GM23338 (cell line): Measurements from ENCODE around the gene LIX1.

Experiments used
- CREB1 ChIP-seq: fragments of 250-450 bp; sonication (Bioruptor Pico); IDR thresholded peaks from 2 replicates; pipeline ENCODE4 v1.5.0; 2020; ENCODE audit warnings: low read depth, mild to moderate bottlenecking, moderate library complexity
- EZH2 ChIP-seq: fragments of 200-600 bp; sonication (generic); IDR thresholded peaks from one replicate; pipeline ENCODE4 v1.8.0; 2017; ENCODE audit warnings: antibody characterized with exemption, mild to moderate bottlenecking, low read depth; ENCODE audit not compliant: unreplicated experiment
- EZH2phosphoT487 ChIP-seq: fragments of 200-600 bp; sonication (generic); IDR thresholded peaks from one replicate; pipeline ENCODE4 v1.8.1; 2018; ENCODE audit warnings: antibody characterized with exemption; ENCODE audit not compliant: unreplicated experiment
- JUNB ChIP-seq: IDR thresholded peaks from one replicate; pipeline ENCODE4 v1.6.1; 2016; ENCODE audit warnings: antibody characterized with exemption; ENCODE audit not compliant: unreplicated experiment
- POLR2AphosphoS5 ChIP-seq: IDR thresholded peaks from 2 replicates; pipeline ENCODE4 v1.6.1; 2016; ENCODE audit warnings: antibody characterized with exemption, low read depth
- ZNF331 ChIP-seq: fragments of 250-450 bp; sonication (Bioruptor Pico); IDR thresholded peaks from 2 replicates; pipeline ENCODE4 v1.5.0; 2020; ENCODE audit warnings: low read depth, mild to moderate bottlenecking, moderate library complexity
- TF ChIP-seq, protein P1 (sequence below): IDR thresholded peaks from one replicate; pipeline ENCODE4 v1.6.1; 2018; ENCODE audit warnings: antibody characterized with exemption; ENCODE audit not compliant: unreplicated experiment
- TF ChIP-seq, protein P2 (sequence below), 2 experiments: fragments of 200-600 bp in 1 of 2; sonication (generic) in 1 of 2; conservative IDR thresholded peaks; 2 replicates each; pipeline versions ENCODE4 v1.5.1 to v1.6.1; 2016 to 2017; ENCODE audit warnings: antibody characterized with exemption in 2 of 2, low read depth in 2 of 2, mild to moderate bottlenecking in 2 of 2, moderate library complexity in 1 of 2
- TF ChIP-seq, protein P3 (sequence below): fragments of 250-450 bp; sonication (Bioruptor Pico); IDR thresholded peaks from 2 replicates; pipeline ENCODE4 v1.5.0; 2020; ENCODE audit warnings: mild to moderate bottlenecking, moderate library complexity
- TF ChIP-seq, protein P4 (sequence below): IDR thresholded peaks from 2 replicates; pipeline ENCODE4 v1.6.1; 2016; ENCODE audit warnings: antibody characterized with exemption

DNA sequence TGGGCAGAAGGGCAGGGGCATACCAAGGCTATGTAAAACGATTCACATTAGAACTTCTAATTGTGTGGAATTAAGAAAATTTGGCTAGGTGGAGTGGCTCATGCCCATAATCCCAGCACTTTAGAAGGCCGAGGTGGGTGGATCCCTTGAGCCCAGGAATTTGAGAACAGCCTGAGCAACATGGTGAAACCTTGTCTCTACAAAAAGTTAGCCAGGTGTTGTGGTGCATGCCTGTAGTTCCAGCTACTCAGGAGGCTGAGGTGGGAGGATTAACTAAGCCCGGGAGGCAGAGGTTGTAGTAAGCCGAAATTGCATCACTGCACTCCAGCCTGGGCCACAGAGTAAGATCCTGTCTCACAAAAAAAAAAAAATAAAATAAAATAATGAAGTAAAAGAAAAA lies 65.2 kb downstream of the LIX1 start:
- TF ChIP-seq, protein P1, sequence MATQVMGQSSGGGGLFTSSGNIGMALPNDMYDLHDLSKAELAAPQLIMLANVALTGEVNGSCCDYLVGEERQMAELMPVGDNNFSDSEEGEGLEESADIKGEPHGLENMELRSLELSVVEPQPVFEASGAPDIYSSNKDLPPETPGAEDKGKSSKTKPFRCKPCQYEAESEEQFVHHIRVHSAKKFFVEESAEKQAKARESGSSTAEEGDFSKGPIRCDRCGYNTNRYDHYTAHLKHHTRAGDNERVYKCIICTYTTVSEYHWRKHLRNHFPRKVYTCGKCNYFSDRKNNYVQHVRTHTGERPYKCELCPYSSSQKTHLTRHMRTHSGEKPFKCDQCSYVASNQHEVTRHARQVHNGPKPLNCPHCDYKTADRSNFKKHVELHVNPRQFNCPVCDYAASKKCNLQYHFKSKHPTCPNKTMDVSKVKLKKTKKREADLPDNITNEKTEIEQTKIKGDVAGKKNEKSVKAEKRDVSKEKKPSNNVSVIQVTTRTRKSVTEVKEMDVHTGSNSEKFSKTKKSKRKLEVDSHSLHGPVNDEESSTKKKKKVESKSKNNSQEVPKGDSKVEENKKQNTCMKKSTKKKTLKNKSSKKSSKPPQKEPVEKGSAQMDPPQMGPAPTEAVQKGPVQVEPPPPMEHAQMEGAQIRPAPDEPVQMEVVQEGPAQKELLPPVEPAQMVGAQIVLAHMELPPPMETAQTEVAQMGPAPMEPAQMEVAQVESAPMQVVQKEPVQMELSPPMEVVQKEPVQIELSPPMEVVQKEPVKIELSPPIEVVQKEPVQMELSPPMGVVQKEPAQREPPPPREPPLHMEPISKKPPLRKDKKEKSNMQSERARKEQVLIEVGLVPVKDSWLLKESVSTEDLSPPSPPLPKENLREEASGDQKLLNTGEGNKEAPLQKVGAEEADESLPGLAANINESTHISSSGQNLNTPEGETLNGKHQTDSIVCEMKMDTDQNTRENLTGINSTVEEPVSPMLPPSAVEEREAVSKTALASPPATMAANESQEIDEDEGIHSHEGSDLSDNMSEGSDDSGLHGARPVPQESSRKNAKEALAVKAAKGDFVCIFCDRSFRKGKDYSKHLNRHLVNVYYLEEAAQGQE, result no peak
- TF ChIP-seq, protein P2, sequence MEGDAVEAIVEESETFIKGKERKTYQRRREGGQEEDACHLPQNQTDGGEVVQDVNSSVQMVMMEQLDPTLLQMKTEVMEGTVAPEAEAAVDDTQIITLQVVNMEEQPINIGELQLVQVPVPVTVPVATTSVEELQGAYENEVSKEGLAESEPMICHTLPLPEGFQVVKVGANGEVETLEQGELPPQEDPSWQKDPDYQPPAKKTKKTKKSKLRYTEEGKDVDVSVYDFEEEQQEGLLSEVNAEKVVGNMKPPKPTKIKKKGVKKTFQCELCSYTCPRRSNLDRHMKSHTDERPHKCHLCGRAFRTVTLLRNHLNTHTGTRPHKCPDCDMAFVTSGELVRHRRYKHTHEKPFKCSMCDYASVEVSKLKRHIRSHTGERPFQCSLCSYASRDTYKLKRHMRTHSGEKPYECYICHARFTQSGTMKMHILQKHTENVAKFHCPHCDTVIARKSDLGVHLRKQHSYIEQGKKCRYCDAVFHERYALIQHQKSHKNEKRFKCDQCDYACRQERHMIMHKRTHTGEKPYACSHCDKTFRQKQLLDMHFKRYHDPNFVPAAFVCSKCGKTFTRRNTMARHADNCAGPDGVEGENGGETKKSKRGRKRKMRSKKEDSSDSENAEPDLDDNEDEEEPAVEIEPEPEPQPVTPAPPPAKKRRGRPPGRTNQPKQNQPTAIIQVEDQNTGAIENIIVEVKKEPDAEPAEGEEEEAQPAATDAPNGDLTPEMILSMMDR (conservative IDR thresholded peaks at IDR 0.05; ENCODE audit: low read depth in 2 of 2), result no peak
- TF ChIP-seq, protein P3, sequence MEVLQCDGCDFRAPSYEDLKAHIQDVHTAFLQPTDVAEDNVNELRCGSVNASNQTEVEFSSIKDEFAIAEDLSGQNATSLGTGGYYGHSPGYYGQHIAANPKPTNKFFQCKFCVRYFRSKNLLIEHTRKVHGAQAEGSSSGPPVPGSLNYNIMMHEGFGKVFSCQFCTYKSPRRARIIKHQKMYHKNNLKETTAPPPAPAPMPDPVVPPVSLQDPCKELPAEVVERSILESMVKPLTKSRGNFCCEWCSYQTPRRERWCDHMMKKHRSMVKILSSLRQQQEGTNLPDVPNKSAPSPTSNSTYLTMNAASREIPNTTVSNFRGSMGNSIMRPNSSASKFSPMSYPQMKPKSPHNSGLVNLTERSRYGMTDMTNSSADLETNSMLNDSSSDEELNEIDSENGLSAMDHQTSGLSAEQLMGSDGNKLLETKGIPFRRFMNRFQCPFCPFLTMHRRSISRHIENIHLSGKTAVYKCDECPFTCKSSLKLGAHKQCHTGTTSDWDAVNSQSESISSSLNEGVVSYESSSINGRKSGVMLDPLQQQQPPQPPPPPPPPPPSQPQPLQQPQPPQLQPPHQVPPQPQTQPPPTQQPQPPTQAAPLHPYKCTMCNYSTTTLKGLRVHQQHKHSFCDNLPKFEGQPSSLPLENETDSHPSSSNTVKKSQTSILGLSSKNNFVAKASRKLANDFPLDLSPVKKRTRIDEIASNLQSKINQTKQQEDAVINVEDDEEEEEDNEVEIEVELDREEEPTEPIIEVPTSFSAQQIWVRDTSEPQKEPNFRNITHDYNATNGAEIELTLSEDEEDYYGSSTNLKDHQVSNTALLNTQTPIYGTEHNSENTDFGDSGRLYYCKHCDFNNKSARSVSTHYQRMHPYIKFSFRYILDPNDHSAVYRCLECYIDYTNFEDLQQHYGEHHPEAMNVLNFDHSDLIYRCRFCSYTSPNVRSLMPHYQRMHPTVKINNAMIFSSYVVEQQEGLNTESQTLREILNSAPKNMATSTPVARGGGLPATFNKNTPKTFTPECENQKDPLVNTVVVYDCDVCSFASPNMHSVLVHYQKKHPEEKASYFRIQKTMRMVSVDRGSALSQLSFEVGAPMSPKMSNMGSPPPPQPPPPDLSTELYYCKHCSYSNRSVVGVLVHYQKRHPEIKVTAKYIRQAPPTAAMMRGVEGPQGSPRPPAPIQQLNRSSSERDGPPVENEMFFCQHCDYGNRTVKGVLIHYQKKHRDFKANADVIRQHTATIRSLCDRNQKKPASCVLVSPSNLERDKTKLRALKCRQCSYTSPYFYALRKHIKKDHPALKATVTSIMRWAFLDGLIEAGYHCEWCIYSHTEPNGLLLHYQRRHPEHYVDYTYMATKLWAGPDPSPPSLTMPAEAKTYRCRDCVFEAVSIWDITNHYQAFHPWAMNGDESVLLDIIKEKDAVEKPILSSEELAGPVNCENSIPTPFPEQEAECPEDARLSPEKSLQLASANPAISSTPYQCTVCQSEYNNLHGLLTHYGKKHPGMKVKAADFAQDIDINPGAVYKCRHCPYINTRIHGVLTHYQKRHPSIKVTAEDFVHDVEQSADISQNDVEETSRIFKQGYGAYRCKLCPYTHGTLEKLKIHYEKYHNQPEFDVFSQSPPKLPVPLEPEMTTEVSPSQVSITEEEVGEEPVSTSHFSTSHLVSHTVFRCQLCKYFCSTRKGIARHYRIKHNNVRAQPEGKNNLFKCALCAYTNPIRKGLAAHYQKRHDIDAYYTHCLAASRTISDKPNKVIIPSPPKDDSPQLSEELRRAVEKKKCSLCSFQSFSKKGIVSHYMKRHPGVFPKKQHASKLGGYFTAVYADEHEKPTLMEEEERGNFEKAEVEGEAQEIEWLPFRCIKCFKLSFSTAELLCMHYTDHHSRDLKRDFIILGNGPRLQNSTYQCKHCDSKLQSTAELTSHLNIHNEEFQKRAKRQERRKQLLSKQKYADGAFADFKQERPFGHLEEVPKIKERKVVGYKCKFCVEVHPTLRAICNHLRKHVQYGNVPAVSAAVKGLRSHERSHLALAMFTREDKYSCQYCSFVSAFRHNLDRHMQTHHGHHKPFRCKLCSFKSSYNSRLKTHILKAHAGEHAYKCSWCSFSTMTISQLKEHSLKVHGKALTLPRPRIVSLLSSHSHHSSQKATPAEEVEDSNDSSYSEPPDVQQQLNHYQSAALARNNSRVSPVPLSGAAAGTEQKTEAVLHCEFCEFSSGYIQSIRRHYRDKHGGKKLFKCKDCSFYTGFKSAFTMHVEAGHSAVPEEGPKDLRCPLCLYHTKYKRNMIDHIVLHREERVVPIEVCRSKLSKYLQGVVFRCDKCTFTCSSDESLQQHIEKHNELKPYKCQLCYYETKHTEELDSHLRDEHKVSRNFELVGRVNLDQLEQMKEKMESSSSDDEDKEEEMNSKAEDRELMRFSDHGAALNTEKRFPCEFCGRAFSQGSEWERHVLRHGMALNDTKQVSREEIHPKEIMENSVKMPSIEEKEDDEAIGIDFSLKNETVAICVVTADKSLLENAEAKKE, result no peak
- TF ChIP-seq JUNB, result no peak
- TF ChIP-seq POLR2AphosphoS5, result no peak
- TF ChIP-seq EZH2, result no peak
- TF ChIP-seq EZH2phosphoT487, result no peak
- TF ChIP-seq CREB1, result no peak
- TF ChIP-seq, protein P4, sequence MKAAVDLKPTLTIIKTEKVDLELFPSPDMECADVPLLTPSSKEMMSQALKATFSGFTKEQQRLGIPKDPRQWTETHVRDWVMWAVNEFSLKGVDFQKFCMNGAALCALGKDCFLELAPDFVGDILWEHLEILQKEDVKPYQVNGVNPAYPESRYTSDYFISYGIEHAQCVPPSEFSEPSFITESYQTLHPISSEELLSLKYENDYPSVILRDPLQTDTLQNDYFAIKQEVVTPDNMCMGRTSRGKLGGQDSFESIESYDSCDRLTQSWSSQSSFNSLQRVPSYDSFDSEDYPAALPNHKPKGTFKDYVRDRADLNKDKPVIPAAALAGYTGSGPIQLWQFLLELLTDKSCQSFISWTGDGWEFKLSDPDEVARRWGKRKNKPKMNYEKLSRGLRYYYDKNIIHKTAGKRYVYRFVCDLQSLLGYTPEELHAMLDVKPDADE, result no peak
- no peak for TF ChIP-seq ZNF331 (CRISPR knock-in tag)
